ENCODE data around the gene PTEN. TPM values are rescaled to one million over a fixed set of nuclear protein-coding genes. Genes with fewer than 3 reads are reported as not detected.

PTEN gene
- total RNA-seq, 1 experiment from 2014 or later = 58.7 TPM

DNA sequence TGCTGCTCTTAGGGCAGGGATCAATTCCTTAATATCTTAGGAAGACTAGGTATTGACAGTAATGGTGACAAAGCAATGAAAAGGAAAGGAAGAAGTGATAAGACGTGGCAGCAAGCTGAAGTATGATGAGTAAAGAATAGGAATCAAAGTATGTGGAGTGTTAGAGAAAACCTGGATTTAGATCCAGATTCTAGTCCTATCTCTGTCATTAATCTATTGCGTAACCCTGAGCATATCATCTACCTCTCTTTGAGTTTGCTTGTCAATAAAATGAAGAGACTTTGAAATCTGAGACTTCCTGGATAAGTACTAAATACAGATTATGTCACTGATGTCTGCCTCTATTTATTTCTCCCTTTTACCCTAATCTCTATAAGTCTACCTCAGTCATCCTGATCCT is 89.2 kb downstream of the PTEN start (continued):
- TF ChIP-seq SRF (IDR thresholded peaks at IDR 0.05; ENCODE audit: low read depth) = no peak
- no peak for TF ChIP-seq FOSL1 (IDR thresholded peaks at IDR 0.05; ENCODE audit: low read depth)
- TF ChIP-seq SIN3A (IDR thresholded peaks at IDR 0.05; ENCODE audit: low read depth) = no peak

DNA sequence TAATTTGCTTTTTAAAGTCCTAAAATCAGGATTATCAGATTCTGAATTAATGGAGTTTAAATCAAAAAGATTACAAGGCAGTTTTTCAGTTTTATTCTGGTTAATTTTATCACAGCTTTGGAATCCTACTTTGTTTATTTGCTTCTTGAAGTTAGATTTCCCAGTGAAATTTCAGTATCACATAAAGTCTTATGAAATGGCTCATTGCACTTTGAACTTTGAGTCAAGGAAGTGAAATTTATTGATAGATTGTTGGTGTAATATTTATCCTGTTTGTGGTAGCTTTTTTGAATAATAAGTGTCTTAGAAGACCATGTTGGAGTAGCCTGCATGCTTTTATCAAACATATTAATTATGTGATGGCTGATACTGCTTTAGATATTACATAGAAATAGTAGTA is 92.6 kb downstream of the PTEN start:
- no peak overlapping the region for H3K27ac ChIP-seq (ENCODE audit: low read depth, low read length)
- H3K9ac ChIP-seq (ENCODE audit: low read length) = no peak overlapping the region
- DNase-seq (ENCODE audit: low read depth, low spot score) (no peak), ATAC-seq (no peak)
- ChIA-PET POLR2A (no interaction called here), RAD21 (ENCODE audit: low non-redundant PET in 1 of 2, low total read pairs in 2 of 2, uncharacterized antibody in 2 of 2, unreplicated experiment in 2 of 2) (no interaction called here), CTCF (no interaction called here)
- no TSS peak for BruUV-seq (replicated peaks)
- peaks cover 5% of the 10 kb centered on the region; the same call in 1 of the 2 replicates for H3K79me2 ChIP-seq (ENCODE audit: insufficient read depth, low read length)
- no peaks in the 10 kb centered on the region; the same call in 1 of the 2 replicates for H3K9me2 ChIP-seq (ENCODE audit: insufficient read depth)
- H3K4me3 ChIP-seq (replicated peaks in 1 of 2; ENCODE audit: low read depth in 1 of 2, low read length in 2 of 2) = no peak overlapping the region
- H2AFZ ChIP-seq (ENCODE audit: low read depth, low read length, poor library complexity, severe bottlenecking) = no peak overlapping the region
- H4K20me1 ChIP-seq (ENCODE audit: insufficient read depth) = no peaks in the 10 kb centered on the region; the same call in 1 of the 2 replicates
- no peaks in the 10 kb centered on the region for H3K27me3 ChIP-seq (ENCODE audit: insufficient read depth, low read length)
- intact Hi-C loops (cut with micrococcal nuclease) = no loop called here
- H3K4me2 ChIP-seq (ENCODE audit: low read length) = no peak overlapping the region
- no peaks in the 10 kb centered on the region for H3K9me3 ChIP-seq (ENCODE audit: control insufficient read depth in 1 of 2, insufficient read depth in 1 of 2, low read depth in 1 of 2, low read length in 2 of 2)
- H3K4me1 ChIP-seq (ENCODE audit: control insufficient read depth in 1 of 2, insufficient read depth in 2 of 2, low read length in 2 of 2) = peaks cover 0 to 11% of the 10 kb centered on the region in 2 experiments; a peak in 2 of 4 replicates
- TF ChIP-seq ZNF274 (IDR thresholded peaks at IDR 0.05; ENCODE audit: low read depth, low read length) (no peak), EZH2phosphoT487 (IDR thresholded peaks at IDR 0.05; ENCODE audit: borderline replicate concordance) (no peak), JUND (IDR thresholded peaks at IDR 0.05) (no peak)
- no peaks in the 10 kb centered on the region; a peak in 1 of 4 replicates for H3K36me3 ChIP-seq (ENCODE audit: control insufficient read depth in 1 of 2, insufficient read depth in 2 of 2, low read length in 2 of 2)

- DNase-seq (ENCODE audit: low read depth, low spot score) = no peak
- H2AFZ ChIP-seq (ENCODE audit: low read depth, low read length, poor library complexity, severe bottlenecking) = no peak overlapping the region
- peaks cover 0 to 2% of the 10 kb centered on the region in 2 experiments; a peak in 1 of 4 replicates for H3K36me3 ChIP-seq (ENCODE audit: control insufficient read depth in 1 of 2, insufficient read depth in 2 of 2, low read length in 2 of 2)
- CTCF ChIA-PET = no interaction called here
- no peaks in the 10 kb centered on the region for H3K9me2 ChIP-seq (ENCODE audit: insufficient read depth)
- TF ChIP-seq CTCF (IDR thresholded peaks at IDR 0.05 in 2 of 3, conservative IDR thresholded peaks at IDR 0.05 in 1 of 3; ENCODE audit: borderline replicate concordance in 1 of 3, insufficient read depth in 1 of 3, low read depth in 2 of 3, low read length in 2 of 3) (no peak), ATF3 (IDR thresholded peaks at IDR 0.05) (no peak), TCF7L2 (IDR thresholded peaks at IDR 0.05; ENCODE audit: borderline replicate concordance, extremely low read depth, insufficient read depth, insufficient read length) (no peak), ZNF274 (IDR thresholded peaks at IDR 0.05; ENCODE audit: low read depth, low read length) (no peak), POLR2A (IDR thresholded peaks at IDR 0.05; ENCODE audit: borderline replicate concordance, extremely low read depth, insufficient read depth, insufficient read length) (no peak), EZH2 (IDR thresholded peaks at IDR 0.05) (no peak)
- TF ChIP-seq, protein P1, sequence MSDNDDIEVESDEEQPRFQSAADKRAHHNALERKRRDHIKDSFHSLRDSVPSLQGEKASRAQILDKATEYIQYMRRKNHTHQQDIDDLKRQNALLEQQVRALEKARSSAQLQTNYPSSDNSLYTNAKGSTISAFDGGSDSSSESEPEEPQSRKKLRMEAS (IDR thresholded peaks at IDR 0.05) = no peak
- H3K4me3 ChIP-seq (replicated peaks in 1 of 2; ENCODE audit: low read depth in 1 of 2, low read length in 2 of 2) = no peak overlapping the region
- H3K9ac ChIP-seq (ENCODE audit: low read length) = no peak overlapping the region
- POLR2A ChIA-PET = no interaction called here
- H3K4me2 ChIP-seq (ENCODE audit: low read length) = no peak overlapping the region
- RAD21 ChIA-PET (ENCODE audit: low non-redundant PET in 1 of 2, low total read pairs in 2 of 2, uncharacterized antibody in 2 of 2, unreplicated experiment in 2 of 2) = no interaction called here
- peaks cover 0 to 16% of the 10 kb centered on the region in 2 experiments; a peak in 2 of 4 replicates for H3K4me1 ChIP-seq (ENCODE audit: control insufficient read depth in 1 of 2, insufficient read depth in 2 of 2, low read length in 2 of 2)
- BruUV-seq (replicated peaks) = no TSS peak
- H3K9me3 ChIP-seq (ENCODE audit: control insufficient read depth in 1 of 2, insufficient read depth in 1 of 2, low read depth in 1 of 2, low read length in 2 of 2) = no peaks in the 10 kb centered on the region
- intact Hi-C loops (cut with micrococcal nuclease) = no loop called here
- no peaks in the 10 kb centered on the region for H3K79me2 ChIP-seq (ENCODE audit: insufficient read depth, low read length)
- no peaks in the 10 kb centered on the region for H3K27me3 ChIP-seq (ENCODE audit: insufficient read depth, low read length)
- no peak for ATAC-seq
- no peak overlapping the region for H3K27ac ChIP-seq (ENCODE audit: low read depth, low read length)
- H4K20me1 ChIP-seq (ENCODE audit: insufficient read depth) = no peaks in the 10 kb centered on the region; the same call in 1 of the 2 replicates
Observed at GRCh38 chr10:87957702-87958101, 94.3 kb downstream of the PTEN start.
